Stimulated activated CD8-positive, alpha-beta memory T cell treated with anti-CD3 and anti-CD28 coated beads, Interleukin-7, amount 100 ng/mL, for 24 hours (primary cell): ENCODE results near the gene VTCN1.

Experiments
- DNase-seq: peaks from one replicate; pipeline ENCODE4 v3.0.0-alpha.2; 2020; ENCODE audit warnings: low read depth

VTCN1 gene

GRCh38 chr1:117096951-117097408, 113.7 kb downstream of the VTCN1 start:
- no peak for DNase-seq

GRCh38 chr1:117094841-117095604, 115.7 kb downstream of the VTCN1 start:
- DNase-seq, result no peak

- DNase-seq, result no peak
These were observed 116.7 kb downstream of the VTCN1 start for GRCh38 chr1:117093870-117094621.
